DMS53 (cell line): ENCODE measurements around the gene NCKIPSD.

Experiments
- DNase-seq: peaks from one replicate; lab custom pipeline; 2025; lab: John Stamatoyannopoulos, UW

The NCKIPSD gene

DNA sequence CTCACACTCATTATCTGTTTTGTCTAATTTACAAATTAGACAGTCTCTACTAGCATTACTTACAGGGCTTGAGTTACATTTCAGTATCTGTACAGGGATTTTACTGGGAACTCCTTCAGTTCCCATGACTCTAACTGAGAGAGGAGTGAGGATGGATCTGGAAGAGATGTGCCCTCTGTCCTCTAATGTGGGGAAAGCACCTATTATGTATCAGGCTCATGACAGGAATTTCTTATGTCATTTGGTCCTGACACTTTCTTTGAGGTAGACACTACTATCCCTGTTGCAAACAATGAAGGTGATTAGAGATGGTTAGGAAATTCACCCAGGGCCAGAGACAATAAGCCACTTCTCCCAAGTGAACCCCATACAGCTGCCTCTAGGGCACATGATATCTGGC lies 10.9 kb upstream of the NCKIPSD start:
- DNase-seq: no peak

DNA sequence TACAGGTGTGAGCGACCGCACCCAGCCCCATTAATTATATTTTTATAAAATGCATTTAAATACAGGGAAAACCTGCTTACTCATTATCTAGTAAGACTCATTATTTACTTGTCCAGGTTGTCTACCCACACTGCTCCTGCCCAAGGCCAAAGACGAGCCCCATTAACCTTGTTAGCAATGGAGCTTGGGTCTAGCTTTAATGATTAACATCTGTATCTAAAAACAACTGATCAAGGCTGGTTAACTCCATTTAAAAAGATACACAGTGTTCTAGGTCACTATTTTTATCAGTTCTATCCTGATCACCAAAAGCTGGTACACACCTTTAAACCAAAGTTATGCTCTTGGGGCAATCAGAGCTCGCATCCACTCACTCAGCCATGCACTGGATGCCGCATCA lies 10.4 kb upstream of the NCKIPSD start:
- no peak for DNase-seq

DNA sequence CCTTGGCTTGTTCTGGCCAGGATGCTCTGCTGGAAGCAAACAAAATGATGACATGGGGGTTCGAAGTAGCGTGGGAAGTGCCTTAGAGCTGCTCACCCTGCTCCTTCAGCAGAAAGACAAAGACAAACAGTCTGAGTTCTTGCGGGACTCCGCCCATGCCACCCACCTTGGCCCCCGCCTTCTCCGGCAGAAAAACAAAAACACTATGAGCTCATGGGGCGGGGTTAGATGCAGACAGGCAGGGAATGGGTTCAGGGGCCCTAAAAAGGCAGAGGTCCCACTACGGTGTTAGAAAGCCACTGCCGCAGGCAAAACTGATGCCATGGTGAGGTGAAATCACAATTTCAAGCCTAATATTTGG lies 9.7 kb upstream of the NCKIPSD start:
- DNase-seq: no peak

DNA sequence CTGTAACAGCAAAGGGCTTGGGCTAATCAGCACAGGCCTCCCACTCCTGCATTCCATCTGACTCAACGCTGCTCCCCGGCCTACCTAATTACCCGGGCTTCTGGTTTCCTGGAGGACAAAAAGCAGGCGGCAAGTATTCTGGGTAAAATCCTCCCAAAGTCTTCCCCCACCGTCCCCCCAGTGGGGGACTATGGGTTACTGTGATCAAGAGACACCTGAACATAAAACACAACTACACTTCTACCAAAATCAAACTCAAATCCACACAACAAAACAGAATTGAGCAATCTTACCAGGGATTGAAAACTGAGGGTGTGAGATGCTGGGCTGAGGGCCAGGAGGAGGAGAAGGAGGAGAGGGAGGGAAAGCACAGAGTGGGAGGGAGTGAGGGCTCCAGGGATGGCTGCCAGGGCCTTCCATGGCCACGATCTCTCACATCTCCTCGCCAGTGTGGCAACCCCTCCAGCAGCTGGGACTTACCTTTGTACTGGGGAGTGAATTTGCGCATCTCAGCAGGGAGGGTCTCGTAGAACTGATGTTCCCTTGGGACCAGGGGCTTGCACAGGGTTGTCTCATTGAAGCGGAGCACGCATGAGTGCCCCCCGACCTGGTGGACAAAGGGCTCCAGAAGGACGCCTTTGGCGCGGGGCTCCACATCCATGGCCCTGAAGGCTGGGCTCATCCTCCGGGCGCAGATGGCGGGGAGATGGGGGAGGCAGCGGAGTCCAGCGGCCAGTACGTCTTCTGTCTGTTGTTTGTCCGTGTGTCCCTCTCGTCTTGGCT lies 9.1 kb upstream of the NCKIPSD start:
- no peak for DNase-seq

DNA sequence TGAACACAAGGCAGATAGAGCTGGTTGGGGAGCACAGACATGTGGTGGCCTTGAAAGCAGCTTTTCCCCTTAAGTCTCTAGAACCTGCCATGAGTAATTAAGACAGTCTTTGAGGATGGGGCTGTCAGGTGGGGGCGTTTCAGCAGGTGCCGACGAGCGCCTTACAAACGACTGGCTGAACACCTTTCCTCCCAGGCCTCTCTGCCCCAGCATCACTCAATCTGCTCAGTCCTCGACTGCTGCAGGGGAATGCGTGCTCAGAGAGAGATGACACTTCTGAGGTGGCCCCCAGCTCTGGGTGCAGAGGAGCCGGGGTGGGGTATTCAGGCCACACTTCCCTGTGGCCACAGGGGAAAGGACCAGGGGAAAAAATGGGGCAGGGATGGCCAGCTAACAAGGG lies 8.1 kb upstream of the NCKIPSD start:
- DNase-seq: no peak

DNA sequence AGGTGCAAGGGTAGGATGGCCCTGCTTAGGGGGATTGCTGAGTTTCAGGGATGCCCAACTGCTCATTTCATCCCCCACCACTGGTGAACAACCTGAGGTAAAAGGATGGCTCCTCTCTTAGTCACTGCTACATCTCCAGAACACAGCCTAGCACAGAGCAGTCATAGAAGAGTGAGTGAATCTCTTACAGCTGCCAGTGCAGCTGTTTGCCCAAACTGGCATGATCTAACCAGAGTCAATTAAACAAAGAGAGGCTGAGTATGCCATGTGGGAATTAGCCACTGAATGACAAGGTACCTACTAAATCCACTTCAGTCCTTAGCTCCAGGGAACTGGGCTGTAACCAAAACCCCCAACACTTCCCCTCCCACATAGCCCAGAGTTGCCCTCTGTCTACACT lies 6.8 kb upstream of the NCKIPSD start:
- DNase-seq: no peak

DNA sequence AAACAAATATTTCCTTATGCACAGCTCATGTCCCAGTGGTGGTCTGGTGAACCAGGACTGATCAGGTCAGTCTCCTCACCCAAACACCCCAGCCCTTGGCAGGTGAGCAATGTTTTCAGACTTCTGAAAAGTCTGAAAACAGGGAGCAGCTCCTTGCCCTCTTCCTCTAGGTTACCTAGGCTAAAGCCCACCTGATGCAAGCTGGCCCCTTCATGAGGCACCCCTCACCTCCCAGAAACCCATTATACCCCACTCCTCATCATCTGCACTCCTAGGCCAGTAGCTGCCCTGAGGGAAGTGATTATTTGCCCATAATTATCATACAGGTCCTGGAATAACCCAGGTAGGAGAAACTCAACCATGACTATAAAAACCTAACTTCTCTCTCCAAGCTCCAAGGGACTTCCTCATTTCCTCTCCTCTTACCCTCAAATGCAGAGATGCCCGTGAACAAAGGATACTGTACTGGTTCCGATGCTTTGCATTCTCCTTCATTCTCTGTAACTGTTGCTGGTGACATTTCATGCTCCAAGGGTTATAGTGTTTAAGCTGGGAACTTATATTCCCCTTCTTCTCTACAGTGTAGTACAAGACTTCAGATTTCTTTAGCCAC lies 5.2 kb upstream of the NCKIPSD start:
- DNase-seq: no peak

DNA sequence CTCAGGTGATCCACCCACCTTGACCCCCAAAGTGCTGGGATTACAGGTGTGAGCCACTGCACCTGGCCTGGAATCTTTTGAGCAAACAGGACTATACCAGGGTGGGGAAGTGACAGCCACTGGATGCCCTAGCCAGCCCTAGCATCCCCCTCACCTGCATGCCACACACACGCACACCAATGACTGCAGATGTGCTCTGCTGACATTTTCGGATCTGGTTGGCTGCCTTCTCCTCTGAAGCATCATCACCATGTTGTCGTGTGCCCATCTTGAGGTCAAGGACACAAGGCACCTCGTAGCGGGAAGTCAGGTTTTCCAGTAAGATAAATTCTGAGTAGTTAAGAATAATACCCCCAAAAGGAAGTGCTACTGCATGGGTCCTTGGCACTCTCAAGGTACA lies 3.7 kb upstream of the NCKIPSD start:
- no peak for DNase-seq

DNA sequence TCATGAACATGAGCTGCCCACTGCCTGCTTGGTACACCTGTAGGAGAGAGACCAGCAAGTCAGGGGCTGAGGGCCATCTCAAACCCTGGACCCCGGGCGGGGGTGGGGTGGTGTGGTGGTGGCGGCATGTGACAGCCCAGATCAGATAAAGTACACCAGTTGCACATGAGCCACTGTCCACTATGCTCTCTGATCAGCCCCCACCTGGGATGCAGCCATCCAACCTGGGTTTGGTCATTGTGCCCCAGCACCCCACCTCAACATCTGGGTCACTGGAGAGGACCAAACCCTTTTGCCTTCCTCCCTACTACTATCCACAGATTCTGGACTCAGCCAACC lies 3.0 kb upstream of the NCKIPSD start:
- no peak for DNase-seq

DNA sequence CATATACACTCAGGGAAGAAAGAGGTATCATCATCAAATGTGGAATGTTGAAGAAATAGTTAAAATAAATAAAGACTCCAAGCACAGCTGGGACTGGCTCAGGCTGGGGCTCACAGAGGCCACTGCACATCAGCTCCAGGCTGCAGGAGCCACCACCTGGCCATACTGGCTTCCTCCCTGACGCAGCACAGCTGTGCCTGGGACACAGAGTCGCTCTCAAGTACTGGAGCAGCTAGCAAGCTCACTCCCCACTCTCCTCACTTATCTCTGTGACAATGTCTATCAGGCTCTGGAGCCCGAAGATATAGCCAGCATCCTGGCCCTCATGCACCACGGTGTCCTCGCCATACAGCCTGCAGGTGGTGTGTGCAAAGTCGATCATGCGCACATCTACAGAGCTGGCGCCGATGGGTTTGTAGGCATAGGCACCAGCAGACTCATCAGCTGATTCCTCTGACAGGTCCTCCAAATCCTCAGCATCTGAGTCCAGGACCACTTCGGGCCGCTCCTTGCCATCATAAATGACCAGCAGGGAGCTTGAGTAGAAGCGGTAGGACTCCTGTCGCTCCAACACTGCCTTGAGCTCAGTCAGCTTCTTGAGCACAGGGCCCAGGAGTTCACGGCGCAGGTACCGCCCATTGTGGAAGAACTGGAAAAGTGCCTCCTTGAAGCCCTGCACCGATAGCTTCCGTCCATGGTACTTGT lies 2.5 kb upstream of the NCKIPSD start:
- DNase-seq: peak; percentile 26

DNA sequence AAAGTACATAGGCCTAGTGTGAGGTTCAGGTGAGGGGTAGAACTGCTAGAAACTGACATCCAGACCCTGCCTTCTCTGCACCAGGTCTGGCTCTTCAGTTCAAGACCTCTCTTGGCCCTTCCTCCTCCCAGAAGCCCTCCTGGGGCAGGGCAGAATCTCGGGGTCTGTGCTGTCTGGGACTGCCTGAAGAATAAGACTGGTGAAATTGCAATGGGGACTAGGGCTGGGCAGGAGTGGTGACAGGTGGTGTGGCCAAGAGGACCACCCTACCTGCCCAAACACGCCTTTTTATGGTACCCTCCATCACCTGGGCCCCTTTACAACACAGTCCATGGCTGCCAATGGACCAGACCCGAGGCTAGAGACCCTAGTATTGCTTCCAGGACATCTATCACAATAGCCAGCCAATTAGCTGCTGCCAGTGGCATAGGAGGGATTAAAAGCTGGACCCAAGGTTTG lies 1.5 kb upstream of the NCKIPSD start:
- no peak for DNase-seq

DNA sequence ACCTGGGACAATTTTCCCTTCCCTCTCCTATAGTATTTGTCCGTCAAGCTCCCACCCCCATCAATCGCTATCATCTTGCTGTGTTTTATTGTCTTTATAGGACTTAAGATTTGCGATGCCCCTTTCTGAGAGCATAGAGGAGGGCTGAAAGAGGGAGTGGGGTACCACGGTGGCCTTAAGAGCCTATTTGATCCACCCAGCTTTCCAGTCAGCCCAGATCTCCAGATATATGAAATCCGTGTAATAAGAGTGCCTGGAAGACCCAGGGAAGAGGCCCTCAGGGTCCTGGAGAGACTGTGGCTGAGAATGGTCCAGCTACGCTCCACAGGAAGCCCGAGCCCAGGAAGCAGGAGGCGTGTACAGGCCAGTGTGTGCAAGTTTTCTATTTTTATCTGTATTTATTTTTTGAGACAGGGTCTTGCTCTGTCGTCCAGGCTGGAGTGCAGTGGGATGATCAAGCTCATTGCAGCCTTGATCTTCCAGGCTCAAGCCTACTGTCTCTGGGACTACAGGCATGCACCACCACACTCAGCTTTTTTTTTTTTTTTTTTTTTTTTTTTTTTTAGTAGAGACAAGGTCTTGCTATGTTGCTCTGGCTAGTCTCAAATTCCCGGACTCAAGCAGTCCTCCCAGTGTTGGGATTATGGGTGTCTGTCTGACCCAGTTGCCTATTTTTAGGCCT lies 964 bp upstream of the NCKIPSD start:
- DNase-seq: peak; percentile 34

DNA sequence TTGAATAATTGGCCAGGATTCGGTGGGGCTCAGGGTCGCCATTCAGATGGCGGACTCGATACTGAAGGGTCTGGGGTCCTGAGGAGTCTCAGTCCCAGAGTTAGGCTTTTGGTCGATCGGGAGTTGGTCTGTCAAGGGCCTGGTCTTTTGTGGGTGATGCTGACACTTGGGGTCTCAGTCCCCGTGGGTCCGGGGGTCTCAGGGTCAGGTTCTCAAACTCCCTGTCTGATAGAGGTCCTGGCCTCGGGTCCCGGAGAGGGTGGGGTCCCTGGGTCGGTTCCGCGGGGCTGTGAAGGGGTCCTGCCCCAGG lies 467 bp downstream of the NCKIPSD start:
- no peak for DNase-seq

DNA sequence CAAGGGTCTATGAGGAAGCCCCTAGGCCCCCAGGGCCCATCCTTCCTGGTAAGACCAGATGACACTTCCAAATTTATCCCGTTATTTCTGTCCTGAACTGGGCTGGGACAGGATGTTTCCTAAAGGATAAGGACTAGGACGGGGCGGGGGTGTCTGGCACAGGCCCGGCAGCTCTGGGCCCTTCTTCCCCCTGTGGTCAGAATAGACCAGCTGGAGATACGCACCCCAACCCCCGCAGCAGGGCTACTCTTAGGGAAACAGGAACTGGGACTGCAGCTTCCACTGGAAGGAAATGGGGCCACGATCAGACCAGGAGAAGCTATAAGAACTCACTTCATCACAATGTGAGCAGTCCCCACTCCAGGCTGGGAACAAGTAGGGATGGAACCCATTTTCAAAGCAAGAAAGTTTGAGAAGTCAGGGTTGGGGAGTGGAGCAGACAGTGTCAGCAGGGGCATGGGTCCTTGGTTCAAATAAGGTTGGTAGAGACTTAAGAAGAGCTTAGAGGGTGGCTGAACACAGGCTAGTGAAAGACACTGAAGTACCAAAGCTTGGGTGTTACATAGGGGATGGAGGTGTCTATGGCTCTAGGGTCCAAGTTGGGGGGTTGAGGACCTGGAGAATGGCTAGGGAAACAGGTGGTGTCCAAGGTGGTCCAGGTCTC lies 1.1 kb downstream of the NCKIPSD start:
- no peak for DNase-seq

DNA sequence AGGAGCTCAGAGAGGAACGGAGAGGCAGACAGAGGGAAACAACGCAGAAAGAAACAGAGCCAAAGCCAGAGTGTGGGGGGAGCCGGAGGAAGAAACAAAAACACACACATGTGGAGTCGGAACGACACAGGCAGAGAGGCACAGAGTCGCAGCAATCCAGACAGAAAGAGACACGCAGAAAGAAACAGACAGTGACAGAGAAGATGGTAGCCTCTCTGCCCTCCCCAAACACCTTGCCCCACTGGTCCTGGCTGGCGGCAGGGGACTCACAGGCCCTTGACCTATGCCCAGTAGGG lies 1.7 kb downstream of the NCKIPSD start:
- DNase-seq: no peak

DNA sequence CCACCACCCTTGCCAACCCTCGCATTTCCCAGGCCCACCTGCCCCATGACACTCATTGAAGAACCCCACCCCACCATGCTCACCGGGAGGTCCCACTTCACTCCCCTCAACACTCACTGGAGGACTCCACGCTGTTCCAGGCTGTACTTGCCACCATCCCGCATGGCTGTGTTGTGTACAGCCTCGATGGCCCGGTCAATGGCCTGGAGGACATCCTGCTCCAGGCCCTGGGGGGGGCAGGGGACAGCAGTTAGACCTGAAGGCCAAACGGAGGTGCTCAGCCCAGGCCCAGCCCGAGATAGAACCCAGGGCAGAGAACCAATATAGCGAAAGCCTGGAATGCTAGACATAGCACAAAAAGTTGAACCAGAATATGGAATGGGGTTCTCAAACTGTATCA lies 2.9 kb downstream of the NCKIPSD start:
- no peak for DNase-seq

DNA sequence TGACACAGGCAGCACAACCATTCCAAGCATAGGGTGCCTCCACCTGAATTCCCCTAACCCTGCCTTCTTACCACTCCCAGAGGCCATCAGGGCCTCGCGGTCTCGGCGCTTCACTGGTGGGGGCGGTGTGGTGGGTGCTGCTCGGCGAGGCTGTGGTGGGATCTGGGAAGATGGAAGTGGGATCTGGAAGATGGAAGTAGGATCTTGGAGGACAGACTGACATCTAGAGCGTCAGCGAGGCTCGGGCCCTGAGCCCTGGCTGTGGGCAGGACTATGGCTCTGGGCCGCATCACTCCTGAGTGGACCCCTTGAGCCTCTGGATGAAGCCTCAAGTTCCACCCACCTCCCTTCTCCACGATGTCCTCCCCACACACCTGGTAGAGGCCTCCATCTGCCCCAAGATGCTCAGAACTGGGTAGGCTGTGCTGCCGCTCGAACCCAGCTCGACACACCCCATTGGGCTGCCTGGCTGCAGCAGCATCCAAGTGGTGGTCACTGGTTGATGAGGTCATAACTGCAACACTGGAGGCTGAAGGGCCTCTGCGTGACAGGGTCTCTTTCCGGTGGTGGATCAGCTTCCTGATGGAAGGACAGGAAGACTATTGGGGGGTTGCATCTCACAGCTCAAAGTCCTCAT lies 3.6 kb downstream of the NCKIPSD start:
- no peak for DNase-seq

DNA sequence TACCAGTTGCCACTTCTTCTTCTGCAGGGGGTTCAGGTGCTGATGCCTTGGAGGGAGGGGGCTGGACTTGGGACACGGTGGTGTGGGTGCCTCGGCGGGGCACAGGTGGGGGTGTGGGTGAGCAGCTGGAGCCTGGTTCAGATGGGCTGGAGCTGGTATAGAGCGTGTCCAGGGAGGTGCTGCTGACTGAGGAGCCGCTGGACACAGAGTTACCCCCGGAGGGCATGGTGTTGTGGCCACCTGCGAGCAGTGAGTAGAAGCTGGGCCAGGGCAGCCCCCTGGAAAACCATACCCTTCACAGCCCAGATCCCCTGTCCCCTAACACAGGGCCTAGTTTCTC lies 4.2 kb downstream of the NCKIPSD start:
- no peak for DNase-seq

DNA sequence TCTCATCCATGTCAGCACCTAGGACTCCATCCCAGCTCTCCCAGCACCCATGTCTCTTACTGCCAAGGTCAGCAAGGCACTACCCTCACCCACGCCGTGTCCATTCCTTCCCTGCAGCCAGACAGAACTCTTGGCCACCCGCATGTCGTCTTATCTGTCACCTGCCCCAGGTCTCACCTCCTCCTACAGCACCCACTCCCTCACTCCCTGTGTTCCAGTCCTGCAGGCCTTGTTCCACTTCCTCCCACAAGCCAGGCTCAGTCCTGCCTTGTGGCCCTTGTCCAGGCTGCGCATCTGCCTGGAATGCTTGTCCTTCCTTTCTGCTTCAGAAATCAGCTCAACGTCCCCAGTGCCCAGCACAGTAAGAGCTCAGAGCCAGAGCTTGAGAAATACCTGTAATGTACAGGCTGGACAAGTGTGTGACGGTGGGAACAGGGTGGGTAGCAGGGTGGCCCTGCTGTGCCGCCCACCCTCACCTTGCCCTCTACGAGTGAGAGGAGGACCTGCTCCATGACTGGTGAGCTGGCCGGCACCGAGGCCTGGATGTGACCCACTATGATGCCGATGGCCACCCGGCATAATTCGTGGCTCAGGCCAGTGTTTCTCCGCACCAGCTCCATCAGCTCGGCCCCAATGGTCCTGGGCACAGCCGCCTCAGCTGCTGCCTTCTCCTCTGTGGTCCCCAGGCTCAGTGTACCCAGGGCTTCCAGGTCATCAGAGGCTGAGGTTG lies 4.7 kb downstream of the NCKIPSD start:
- no peak for DNase-seq

DNA sequence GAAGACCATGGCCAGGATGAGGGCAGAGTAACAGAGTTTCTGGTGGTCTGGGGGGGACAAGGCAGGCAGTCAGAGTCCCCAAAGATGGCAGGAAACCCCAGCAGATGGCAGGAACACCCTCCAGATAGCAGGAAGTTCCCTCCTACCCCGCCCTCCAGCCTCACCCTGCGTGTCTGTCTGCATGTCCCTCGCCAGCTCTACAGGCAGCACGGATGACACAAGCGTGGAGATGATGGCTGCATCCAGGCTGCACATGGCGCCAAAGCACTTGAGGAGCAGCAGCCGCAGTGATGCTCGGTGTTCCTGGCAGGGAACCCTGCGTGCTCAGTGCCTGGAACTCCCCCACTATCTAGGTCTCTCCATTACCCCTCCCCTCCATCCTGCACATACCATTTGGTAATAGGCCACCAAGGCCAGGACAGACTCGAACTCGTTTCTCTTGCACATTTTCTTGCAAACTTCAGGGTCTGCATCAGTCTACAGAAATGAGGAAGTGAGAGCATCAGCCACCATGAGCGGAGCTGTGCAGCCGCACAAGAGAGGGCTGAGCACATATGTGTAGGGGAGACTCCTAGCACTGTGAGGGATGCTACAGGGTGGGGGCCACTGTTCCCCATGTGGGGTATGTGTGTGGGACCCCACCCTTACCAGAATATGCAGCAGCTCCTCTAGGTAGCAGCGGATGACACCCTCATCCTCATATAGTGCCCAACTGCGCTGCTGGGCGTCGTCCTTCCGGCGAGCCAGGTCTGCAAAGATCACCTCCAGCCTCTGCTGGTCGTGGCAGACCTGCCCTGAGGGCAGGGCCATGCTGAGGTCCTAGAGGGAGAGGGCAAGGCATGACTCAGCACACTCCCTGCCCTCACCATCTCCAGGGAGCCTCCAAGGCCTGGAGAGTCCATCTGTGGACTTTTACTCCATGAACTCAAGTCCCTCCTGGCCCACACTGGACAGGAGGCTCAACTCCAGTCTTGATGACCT lies 6.0 kb downstream of the NCKIPSD start:
- no peak for DNase-seq
